AG04450 (cell line): ENCODE results near the gene PPM1N. TPM values are rescaled to one million over a fixed set of nuclear protein-coding genes. Genes with fewer than 3 reads are reported as not detected.
A peak's percentile ranks its signal among the peaks of the same experiment; 100 is the strongest.

Source experiments
- CTCF ChIA-PET: fragments of 300-600, 350-600 bp; formaldehyde crosslinking; extraction: SDS; loops from one replicate; lab custom pipeline; 2022; ENCODE audit warnings: antibody characterized with exemption, inconsistent platforms; lab: Charles Lee
- POLR2A ChIA-PET: fragments of 350-600 bp; formaldehyde crosslinking; extraction: SDS; loops from one replicate; lab custom pipeline; 2021; ENCODE audit warnings: antibody characterized with exemption, inconsistent platforms; lab: Yijun Ruan, JAX
- DNase-seq: peaks from one replicate; pipeline ENCODE4 v3.0.0-alpha.2; 2011; ENCODE audit warnings: low read depth, low spot score
- H3K27ac ChIP-seq: one replicate; pipeline ENCODE4 v1.5.1; 2012; ENCODE audit warnings: low read depth, low read length, control low read depth
- H3K27me3 ChIP-seq: one replicate; pipeline ENCODE4 v1.6.0; 2012; ENCODE audit warnings: low read length; ENCODE audit not compliant: control insufficient read depth, insufficient read depth
- H3K4me3 ChIP-seq: 2 replicates; pipeline ENCODE4 v1.5.1; 2011; ENCODE audit warnings: mild to moderate bottlenecking, low read depth, low read length, control low read depth
- H3K9me3 ChIP-seq: 2 replicates; pipeline ENCODE4 v1.5.1; 2012; ENCODE audit warnings: low read length; ENCODE audit not compliant: control insufficient read depth, insufficient read depth
- polyA plus RNA-seq: library from polyadenylated mRNA; depleted of rRNA; stranded (reverse); fragments of >200 nt; gene quantifications from 2 replicates; pipeline ENCODE4 v1.2.3, GENCODE V29; 2011
- TF ChIP-seq, protein P1 (sequence below): IDR thresholded peaks from 2 replicates; pipeline ENCODE4 v1.5.1; 2011; ENCODE audit warnings: low read depth, low read length, control low read depth, inconsistent platforms

PPM1N gene
- polyA plus RNA-seq, 1 experiment, result 1.5 TPM

DNA sequence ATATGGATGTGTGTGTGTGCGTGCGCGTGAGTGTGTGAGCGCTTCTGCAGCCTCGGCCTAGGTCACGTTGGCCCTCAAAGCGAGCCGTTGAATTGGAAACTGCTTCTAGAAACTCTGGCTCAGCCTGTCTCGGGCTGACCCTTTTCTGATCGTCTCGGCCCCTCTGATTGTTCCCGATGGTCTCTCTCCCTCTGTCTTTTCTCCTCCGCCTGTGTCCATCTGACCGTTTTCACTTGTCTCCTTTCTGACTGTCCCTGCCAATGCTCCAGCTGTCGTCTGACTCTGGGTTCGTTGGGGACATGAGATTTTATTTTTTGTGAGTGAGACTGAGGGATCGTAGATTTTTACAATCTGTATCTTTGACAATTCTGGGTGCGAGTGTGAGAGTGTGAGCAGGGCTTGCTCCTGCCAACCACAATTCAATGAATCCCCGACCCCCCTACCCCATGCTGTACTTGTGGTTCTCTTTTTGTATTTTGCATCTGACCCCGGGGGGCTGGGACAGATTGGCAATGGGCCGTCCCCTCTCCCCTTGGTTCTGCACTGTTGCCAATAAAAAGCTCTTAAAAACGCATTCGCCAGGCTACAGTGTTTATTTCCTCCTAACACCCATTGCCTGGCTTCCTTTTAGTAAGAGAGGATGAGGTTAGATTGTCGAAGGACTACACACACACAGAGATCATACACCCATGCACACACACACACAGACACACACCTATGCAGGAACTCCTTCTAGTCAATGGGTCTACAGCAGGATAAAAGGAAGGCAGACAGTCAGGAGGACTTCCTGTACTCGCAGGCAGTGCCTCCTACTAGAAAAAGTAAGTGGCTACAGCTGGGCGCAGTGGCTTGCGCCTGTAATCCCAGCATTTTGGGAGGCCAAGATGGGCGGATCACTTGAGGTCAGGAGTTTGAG, 23.4 kb upstream of the PPM1N start:
- CTCF ChIA-PET, result interaction anchor here (0.6 to 8.4 kb wide), 3 partner anchors 35 to 219 kb away, joined by 3 to 224 read pairs (median 3); no protein-coding TSS in a partner anchor
- Histone ChIP-seq H3K4me3 (no peak overlapping the region), H3K27ac (peak overlapping the region; percentile 31), H3K9me3 (no peaks in the 10 kb centered on the region), H3K27me3 (no peaks in the 10 kb centered on the region)
- TF ChIP-seq, protein P1, sequence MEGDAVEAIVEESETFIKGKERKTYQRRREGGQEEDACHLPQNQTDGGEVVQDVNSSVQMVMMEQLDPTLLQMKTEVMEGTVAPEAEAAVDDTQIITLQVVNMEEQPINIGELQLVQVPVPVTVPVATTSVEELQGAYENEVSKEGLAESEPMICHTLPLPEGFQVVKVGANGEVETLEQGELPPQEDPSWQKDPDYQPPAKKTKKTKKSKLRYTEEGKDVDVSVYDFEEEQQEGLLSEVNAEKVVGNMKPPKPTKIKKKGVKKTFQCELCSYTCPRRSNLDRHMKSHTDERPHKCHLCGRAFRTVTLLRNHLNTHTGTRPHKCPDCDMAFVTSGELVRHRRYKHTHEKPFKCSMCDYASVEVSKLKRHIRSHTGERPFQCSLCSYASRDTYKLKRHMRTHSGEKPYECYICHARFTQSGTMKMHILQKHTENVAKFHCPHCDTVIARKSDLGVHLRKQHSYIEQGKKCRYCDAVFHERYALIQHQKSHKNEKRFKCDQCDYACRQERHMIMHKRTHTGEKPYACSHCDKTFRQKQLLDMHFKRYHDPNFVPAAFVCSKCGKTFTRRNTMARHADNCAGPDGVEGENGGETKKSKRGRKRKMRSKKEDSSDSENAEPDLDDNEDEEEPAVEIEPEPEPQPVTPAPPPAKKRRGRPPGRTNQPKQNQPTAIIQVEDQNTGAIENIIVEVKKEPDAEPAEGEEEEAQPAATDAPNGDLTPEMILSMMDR, result no peak
- DNase-seq, result no peak
- POLR2A ChIA-PET, result no interaction called here

DNA sequence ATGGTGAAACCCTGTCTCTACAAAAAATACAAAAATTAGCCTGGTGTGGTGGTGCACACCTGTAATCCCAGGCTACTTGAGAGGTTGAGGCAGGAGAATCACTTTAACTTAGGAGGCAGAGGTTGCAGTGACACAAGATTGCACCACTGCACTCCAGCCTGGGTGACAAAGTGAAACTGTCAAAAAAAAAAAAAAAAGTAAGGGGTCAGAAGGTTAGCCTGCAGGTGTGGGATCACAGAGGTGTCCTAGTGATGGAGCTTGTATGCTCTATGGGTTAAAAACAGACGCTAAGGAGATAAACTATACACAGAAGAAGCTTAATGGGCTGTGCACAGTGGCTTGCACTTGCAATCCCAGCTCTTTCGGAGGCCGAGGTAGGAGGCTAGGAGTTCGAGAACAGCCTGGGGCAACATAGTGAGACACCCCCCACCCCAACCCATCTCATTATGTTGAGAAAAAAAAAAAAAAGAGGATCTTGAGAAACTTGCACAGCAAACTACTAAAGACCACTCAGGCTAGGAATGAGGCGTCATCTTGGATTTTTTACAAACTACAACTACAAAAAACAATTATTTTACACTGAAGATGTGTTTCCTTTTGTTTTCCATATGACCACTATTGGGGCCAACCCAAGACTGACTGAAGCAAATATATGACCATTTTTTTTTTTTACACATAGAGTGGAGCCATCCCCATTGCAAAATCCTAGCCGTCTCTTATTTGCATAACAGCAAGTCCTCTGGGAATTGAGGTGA, 22.5 kb upstream of the PPM1N start:
- H3K4me3 ChIP-seq, result no peak overlapping the region
- H3K27ac ChIP-seq, result no peak overlapping the region
- ChIA-PET POLR2A (no interaction called here), CTCF (interaction anchor here (1.0 to 8.4 kb wide), 2 partner anchors 36 to 218 kb away, joined by 3 to 224 read pairs; no protein-coding TSS in a partner anchor)
- H3K27me3 ChIP-seq, result no peaks in the 10 kb centered on the region
- TF ChIP-seq, protein P1, result no peak
- H3K9me3 ChIP-seq, result no peaks in the 10 kb centered on the region
- DNase-seq, result no peak

DNA sequence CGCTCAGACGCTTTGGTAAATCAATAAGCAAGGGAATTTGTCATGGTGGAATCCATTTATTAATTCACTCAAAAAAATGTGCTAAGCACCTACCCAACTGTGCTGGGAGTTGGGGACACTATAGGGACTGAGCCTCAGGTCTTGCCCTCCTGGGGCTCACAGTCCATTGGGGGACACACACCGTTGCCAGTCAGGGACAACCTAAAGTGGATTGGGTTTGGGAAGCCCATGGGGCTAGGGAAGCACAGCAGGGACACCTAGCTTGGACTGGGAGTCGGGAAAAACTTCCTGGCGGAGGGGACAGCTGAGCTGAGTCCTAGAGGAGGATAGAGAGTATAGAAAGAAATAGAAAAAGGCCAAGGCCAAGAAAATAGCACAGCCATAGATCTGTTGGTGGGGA, 21.9 kb upstream of the PPM1N start:
- H3K27me3 ChIP-seq, result no peaks in the 10 kb centered on the region
- no peaks in the 10 kb centered on the region for H3K9me3 ChIP-seq
- TF ChIP-seq, protein P1, result no peak
- no peak overlapping the region for H3K4me3 ChIP-seq
- H3K27ac ChIP-seq, result no peak overlapping the region
- DNase-seq, result no peak
- ChIA-PET CTCF (interaction anchor here (8.4 kb wide), 1 partner anchor 36 kb away, joined by 224 read pairs; no protein-coding TSS in a partner anchor), POLR2A (interaction anchor here (0.6 kb wide), 1 partner anchor 15 kb away, joined by 4 read pairs; no protein-coding TSS in a partner anchor)

DNA sequence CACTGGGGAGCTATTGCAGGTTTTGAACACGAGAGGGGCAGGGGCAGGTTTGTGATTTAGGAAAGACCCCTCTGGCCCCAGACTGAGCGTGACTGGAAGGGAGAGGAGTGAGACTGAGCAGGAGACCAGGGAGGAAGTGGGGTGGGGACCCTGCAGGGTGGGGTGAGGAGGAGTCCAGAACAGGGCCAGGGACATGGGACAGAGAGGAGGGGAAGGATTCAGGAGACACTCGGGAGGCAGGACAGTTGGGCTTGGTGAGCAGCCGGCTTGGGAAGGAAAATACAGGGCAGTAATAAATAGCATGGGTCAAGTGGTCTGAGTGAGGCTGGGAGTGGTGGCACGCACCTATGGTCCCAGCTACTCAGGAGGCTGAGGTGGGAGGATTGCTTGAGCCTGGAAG, 21.1 kb upstream of the PPM1N start:
- no peak overlapping the region for H3K27ac ChIP-seq
- H3K9me3 ChIP-seq, result no peaks in the 10 kb centered on the region
- POLR2A ChIA-PET, result interaction anchor here (0.7 to 1.9 kb wide), 3 partner anchors 8 to 29 kb away, joined by 4 to 15 read pairs (median 6); partner anchors contain the start of gene FOSB
- TF ChIP-seq, protein P1, result no peak
- H3K27me3 ChIP-seq, result no peaks in the 10 kb centered on the region
- no peak overlapping the region for H3K4me3 ChIP-seq
- no peak for DNase-seq
- CTCF ChIA-PET, result interaction anchor here (1.0 to 8.4 kb wide), 2 partner anchors 8 to 37 kb away, joined by 6 to 224 read pairs; no protein-coding TSS in a partner anchor
